ENCODE data around the gene OPN3. TPM values are rescaled to one million over a fixed set of nuclear protein-coding genes. Genes with fewer than 3 reads are reported as not detected.

Gene OPN3
- total and polyA plus RNA-seq, 9 of the 15 experiments (the other 6 are each of a cell fraction or from before 2014, with no cell fraction given), result 4.2 to 34.6 (median 17.0) TPM

DNA sequence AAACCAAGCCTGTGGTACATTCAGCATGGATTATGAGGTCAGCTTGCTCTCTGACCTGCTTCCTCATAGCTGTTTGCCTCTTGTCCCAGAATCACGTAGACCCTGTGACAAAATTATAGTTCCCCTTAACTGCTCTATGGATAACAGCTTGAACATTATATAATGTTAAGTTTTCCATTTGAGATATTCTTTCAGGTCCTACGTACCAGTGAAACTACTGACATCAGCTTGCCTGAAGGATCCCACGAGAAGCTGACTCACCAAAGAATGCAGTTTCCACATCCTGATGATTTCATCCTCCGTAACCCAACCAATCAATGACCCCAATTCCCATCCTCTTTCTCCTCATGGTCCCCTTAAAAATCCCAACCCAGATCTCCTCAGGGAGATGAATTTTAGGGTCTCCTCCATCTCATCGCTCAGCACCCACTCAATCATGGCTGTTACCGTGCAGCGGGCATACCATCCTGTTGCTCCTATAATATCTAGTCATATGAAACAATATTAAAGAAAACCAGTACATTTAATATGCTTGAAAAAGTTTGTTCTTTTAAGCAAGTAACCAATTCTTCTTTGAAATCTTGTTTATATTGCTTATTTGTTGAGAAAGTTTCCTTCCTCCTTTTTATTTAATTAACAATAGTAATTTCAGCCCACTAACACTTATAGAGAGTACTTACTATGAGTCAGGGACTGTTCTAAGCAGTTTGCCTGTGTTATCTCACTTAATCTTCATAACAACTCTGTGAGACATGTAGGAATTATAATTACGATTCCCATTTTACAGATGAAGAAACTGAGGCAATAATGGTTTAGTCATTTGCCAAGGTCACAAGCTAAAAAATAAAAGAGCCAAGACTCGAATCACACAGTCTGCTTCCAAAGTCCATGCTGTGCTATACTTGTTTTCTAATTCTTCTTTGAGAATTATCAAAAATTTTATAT is 27.4 kb downstream of the OPN3 start (continued):
- TF ChIP-seq, protein P1, sequence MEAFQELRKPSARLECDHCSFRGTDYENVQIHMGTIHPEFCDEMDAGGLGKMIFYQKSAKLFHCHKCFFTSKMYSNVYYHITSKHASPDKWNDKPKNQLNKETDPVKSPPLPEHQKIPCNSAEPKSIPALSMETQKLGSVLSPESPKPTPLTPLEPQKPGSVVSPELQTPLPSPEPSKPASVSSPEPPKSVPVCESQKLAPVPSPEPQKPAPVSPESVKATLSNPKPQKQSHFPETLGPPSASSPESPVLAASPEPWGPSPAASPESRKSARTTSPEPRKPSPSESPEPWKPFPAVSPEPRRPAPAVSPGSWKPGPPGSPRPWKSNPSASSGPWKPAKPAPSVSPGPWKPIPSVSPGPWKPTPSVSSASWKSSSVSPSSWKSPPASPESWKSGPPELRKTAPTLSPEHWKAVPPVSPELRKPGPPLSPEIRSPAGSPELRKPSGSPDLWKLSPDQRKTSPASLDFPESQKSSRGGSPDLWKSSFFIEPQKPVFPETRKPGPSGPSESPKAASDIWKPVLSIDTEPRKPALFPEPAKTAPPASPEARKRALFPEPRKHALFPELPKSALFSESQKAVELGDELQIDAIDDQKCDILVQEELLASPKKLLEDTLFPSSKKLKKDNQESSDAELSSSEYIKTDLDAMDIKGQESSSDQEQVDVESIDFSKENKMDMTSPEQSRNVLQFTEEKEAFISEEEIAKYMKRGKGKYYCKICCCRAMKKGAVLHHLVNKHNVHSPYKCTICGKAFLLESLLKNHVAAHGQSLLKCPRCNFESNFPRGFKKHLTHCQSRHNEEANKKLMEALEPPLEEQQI (IDR thresholded peaks at IDR 0.05), result 0 out of 2 replicates have a peak, but pooled peaks have one; percentile 15
- peak; percentile 4; the same call in 1 of the 2 replicates for TF ChIP-seq EP400 (IDR thresholded peaks at IDR 0.05)
- TF ChIP-seq CTBP1 (IDR thresholded peaks at IDR 0.05; ENCODE audit: borderline replicate concordance), result 0 out of 2 replicates have a peak, but pooled peaks have one; percentile 23
- TF ChIP-seq C11orf30 (IDR thresholded peaks at IDR 0.05; ENCODE audit: low read depth), result peak; percentile 52; the same call in 1 of the 2 replicates
- TF ChIP-seq JUN (IDR thresholded peaks at IDR 0.05; ENCODE audit: borderline replicate concordance, low read depth, low read length), result peak; percentile 60; the same call in 1 of the 2 replicates
- TF ChIP-seq JUN (CRISPR knock-in tag; IDR thresholded peaks at IDR 0.05; ENCODE audit: borderline replicate concordance), result no peak
- TF ChIP-seq, protein P2, sequence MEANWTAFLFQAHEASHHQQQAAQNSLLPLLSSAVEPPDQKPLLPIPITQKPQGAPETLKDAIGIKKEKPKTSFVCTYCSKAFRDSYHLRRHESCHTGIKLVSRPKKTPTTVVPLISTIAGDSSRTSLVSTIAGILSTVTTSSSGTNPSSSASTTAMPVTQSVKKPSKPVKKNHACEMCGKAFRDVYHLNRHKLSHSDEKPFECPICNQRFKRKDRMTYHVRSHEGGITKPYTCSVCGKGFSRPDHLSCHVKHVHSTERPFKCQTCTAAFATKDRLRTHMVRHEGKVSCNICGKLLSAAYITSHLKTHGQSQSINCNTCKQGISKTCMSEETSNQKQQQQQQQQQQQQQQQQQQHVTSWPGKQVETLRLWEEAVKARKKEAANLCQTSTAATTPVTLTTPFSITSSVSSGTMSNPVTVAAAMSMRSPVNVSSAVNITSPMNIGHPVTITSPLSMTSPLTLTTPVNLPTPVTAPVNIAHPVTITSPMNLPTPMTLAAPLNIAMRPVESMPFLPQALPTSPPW (CRISPR knock-in tag; IDR thresholded peaks at IDR 0.05), result no peak
- TF ChIP-seq ZNF785 (CRISPR knock-in tag; IDR thresholded peaks at IDR 0.05), result no peak
- TF ChIP-seq KAT2B (IDR thresholded peaks at IDR 0.05; ENCODE audit: low read depth, low read length), result no peak
- 0 out of 2 replicates have a peak, but pooled peaks have one; percentile 13 for TF ChIP-seq CEBPB (tag; IDR thresholded peaks at IDR 0.05)
- TF ChIP-seq RCOR1 (IDR thresholded peaks at IDR 0.05; ENCODE audit: borderline replicate concordance in 1 of 2, low read depth in 2 of 2, low read length in 2 of 2), result peak in 1 of 2 experiments; percentile 61; a peak in 2 of 4 replicates
- TF ChIP-seq ADNP (tag; IDR thresholded peaks at IDR 0.05), result peak; percentile 80
- TF ChIP-seq SMARCE1 (IDR thresholded peaks at IDR 0.05), result 0 out of 2 replicates have a peak, but pooled peaks have one; percentile 22
- TF ChIP-seq MAZ (CRISPR knock-in tag; conservative IDR thresholded peaks at IDR 0.05 in 1 of 2, IDR thresholded peaks at IDR 0.05 in 1 of 2), result 0 out of 4 replicates have a peak, but pooled peaks of 1 of the 2 experiments have one; percentile 21
- TF ChIP-seq HDAC2 (IDR thresholded peaks at IDR 0.05), result peak; percentile 45; the same call in 1 of the 2 replicates
